KMS-11 (cell line): Measurements from ENCODE around the gene WDR55.

ENCODE experiments used
- H2AFZ ChIP-seq: fragments of 200-600 bp; sonication (generic); 2 replicates; pipeline ENCODE4 v1.6.1; 2016; ENCODE audit warnings: antibody characterized with exemption, mixed run types, low read depth
- H3K27ac ChIP-seq: fragments of 200-600 bp; sonication (generic); 2 replicates; pipeline ENCODE4 v1.6.1; 2016; ENCODE audit warnings: mild to moderate bottlenecking, mixed run types
- H3K27me3 ChIP-seq: fragments of 200-600 bp; sonication (generic); 2 replicates; pipeline ENCODE4 v1.6.1; 2017; ENCODE audit warnings: mild to moderate bottlenecking, low read depth, mixed run types, moderate library complexity; ENCODE audit not compliant: insufficient read depth
- H3K36me3 ChIP-seq: fragments of 200-600 bp; sonication (generic); 2 replicates; pipeline ENCODE4 v1.6.1; 2017; ENCODE audit warnings: mild to moderate bottlenecking, mixed run types; ENCODE audit not compliant: insufficient read depth
- H3K4me1 ChIP-seq: fragments of 200-600 bp; sonication (generic); 2 replicates; pipeline ENCODE4 v1.6.1; 2016; ENCODE audit warnings: mild to moderate bottlenecking, low read depth, mixed run types; ENCODE audit not compliant: poor library complexity, severe bottlenecking
- H3K4me2 ChIP-seq: fragments of 200-600 bp; sonication (generic); 2 replicates; pipeline ENCODE4 v1.7.0; 2016; ENCODE audit warnings: mild to moderate bottlenecking, mixed run types
- H3K4me3 ChIP-seq: fragments of 200-600 bp; sonication (generic); IDR thresholded peaks from 2 replicates; pipeline ENCODE4 v1.6.1; 2017; ENCODE audit warnings: low read depth, low read length, mixed read lengths; ENCODE audit not compliant: insufficient read depth
- H3K79me2 ChIP-seq: fragments of 200-600 bp; sonication (generic); 2 replicates; pipeline ENCODE4 v1.6.1; 2016; ENCODE audit warnings: low read depth, mixed run types; ENCODE audit not compliant: insufficient read depth
- H3K9ac ChIP-seq: fragments of 200-600 bp; sonication (generic); 2 replicates; pipeline ENCODE4 v1.6.1; 2016; ENCODE audit warnings: mild to moderate bottlenecking, mixed run types
- H4K20me1 ChIP-seq: fragments of 200-600 bp; sonication (generic); 2 replicates; pipeline ENCODE4 v1.6.1; 2016; ENCODE audit warnings: mild to moderate bottlenecking, mixed run types; ENCODE audit not compliant: insufficient read depth
- TF ChIP-seq, protein P1 (sequence below): fragments of 200-600 bp; sonication (generic); conservative IDR thresholded peaks from 2 replicates; pipeline ENCODE4 v1.6.1; 2017; ENCODE audit warnings: low read depth, mild to moderate bottlenecking, antibody characterized with exemption, low read length, moderate library complexity, mixed read lengths

Gene WDR55

DNA sequence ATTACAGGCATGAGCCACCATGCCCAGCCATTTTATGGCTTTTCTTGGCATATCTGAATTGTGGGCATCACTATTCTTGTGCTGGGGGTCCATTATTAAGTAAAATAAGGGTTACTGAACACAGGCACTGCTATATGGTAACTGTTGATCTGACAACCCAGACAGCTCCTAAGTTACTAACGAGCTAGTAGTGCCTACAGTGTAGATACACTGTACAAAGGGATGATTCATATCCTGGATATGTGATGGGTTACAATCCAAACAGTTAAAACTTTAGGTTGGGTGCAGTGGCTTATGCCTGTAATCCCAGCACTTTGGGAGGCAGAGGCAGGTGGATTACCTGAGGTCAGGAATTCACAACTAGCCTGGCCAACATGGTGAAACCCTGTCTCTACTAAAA lies 36.0 kb upstream of the WDR55 start:
- no peak overlapping the region for H2AFZ ChIP-seq
- H3K79me2 ChIP-seq, result no peaks in the 10 kb centered on the region
- H3K4me2 ChIP-seq, result no peak overlapping the region
- H3K27ac ChIP-seq, result no peak overlapping the region
- H3K4me3 ChIP-seq, result no peak overlapping the region
- no peaks in the 10 kb centered on the region for H3K36me3 ChIP-seq
- no peaks in the 10 kb centered on the region for H4K20me1 ChIP-seq
- H3K27me3 ChIP-seq, result no peaks in the 10 kb centered on the region
- TF ChIP-seq, protein P1, sequence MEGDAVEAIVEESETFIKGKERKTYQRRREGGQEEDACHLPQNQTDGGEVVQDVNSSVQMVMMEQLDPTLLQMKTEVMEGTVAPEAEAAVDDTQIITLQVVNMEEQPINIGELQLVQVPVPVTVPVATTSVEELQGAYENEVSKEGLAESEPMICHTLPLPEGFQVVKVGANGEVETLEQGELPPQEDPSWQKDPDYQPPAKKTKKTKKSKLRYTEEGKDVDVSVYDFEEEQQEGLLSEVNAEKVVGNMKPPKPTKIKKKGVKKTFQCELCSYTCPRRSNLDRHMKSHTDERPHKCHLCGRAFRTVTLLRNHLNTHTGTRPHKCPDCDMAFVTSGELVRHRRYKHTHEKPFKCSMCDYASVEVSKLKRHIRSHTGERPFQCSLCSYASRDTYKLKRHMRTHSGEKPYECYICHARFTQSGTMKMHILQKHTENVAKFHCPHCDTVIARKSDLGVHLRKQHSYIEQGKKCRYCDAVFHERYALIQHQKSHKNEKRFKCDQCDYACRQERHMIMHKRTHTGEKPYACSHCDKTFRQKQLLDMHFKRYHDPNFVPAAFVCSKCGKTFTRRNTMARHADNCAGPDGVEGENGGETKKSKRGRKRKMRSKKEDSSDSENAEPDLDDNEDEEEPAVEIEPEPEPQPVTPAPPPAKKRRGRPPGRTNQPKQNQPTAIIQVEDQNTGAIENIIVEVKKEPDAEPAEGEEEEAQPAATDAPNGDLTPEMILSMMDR, result no peak
- H3K4me1 ChIP-seq, result no peaks in the 10 kb centered on the region
- no peak overlapping the region for H3K9ac ChIP-seq

DNA sequence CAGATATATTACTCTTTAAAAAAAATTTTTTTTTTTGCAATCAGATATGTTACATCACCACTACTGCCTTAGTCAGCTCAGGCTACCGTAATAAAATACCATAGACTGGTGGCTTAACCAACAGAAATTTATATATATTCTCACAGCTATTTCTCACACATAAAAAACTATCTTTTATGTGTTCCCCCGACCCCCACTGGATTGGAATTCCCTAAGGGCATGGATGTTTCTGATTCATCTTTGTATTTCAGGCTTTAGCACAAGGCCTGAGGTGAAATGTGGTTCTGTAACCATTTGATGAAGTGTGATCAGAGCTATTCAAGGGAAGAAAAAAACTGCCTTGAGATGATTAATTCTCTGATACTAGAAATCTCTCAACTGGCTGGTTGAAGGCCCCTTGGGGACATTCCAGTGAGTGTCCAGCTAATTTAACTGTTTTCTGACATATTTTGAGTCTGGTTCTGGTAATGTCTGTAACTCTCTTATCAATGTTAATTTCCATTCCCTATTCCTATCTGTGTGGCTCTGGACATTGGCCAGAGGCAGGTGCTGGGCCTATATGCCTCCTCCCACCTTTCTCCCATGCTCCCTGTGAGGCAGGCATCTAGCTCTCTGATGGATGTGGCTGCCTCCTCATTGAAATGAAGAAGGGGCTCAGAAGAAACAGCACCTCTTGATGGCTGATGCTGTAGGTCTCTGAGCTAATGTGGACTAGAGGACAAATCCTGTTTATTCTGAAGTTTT lies 34.2 kb upstream of the WDR55 start:
- Histone ChIP-seq H3K27me3 (no peaks in the 10 kb centered on the region), H3K4me2 (no peak overlapping the region), H4K20me1 (no peaks in the 10 kb centered on the region), H3K36me3 (no peaks in the 10 kb centered on the region), H3K79me2 (no peaks in the 10 kb centered on the region), H2AFZ (no peak overlapping the region), H3K4me3 (no peak overlapping the region), H3K27ac (no peak overlapping the region), H3K4me1 (no peaks in the 10 kb centered on the region), H3K9ac (no peak overlapping the region)
- TF ChIP-seq, protein P1, result no peak

DNA sequence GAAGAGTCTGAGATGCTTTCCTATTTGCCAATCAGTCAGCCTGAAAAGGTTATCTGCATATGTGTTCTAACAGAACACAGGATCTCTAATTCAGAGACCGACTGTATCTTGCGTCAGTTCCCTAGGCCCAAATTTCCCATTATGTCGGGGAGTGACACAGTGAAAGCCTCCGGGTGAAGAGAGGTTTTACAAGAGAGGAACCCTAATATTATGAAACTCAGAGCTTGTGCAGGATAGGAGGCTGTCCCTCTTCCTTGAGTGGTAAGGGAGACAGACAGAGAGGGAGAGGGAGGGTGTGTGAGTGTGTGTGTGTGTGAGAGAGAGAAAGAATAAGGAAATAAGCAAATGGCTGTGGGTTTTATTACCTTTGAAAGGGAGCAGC lies 33.7 kb upstream of the WDR55 start:
- TF ChIP-seq, protein P1, result no peak
- H3K4me1 ChIP-seq, result no peaks in the 10 kb centered on the region
- H3K4me3 ChIP-seq, result no peak overlapping the region
- H2AFZ ChIP-seq, result no peak overlapping the region
- H3K36me3 ChIP-seq, result no peaks in the 10 kb centered on the region
- no peaks in the 10 kb centered on the region for H3K27me3 ChIP-seq
- H4K20me1 ChIP-seq, result no peaks in the 10 kb centered on the region
- no peak overlapping the region for H3K27ac ChIP-seq
- H3K79me2 ChIP-seq, result no peaks in the 10 kb centered on the region
- H3K9ac ChIP-seq, result no peak overlapping the region
- no peak overlapping the region for H3K4me2 ChIP-seq

DNA sequence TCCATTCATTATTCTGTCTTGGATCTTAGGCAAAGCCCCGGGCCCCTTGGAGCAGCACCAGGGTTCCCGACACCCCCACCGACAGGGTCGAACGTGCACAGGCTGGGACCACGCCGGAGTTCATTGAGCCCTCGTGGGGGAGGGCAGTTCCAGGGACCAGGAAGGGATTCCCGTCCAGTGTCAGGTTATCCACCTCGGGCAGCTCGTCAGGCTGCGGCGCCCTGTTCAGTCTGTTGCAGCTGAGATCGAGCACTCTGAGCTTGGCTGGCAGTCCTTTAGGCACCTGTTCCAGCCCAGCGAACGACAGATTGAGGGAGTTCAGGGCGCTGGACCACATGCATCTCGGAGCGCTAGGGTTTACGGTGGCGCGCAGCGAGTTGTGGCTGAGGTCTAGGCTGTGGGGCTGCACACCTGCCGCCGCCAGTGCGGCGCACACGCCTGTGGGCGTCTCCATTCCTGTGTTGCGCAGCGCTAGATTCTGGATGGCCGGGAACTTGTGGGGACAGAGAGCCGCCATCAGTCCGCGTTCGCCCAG lies 32.8 kb upstream of the WDR55 start:
- Histone ChIP-seq H3K36me3 (no peaks in the 10 kb centered on the region), H3K27ac (no peak overlapping the region), H3K27me3 (no peaks in the 10 kb centered on the region), H3K4me3 (no peak overlapping the region), H3K79me2 (no peaks in the 10 kb centered on the region), H2AFZ (no peak overlapping the region), H4K20me1 (no peaks in the 10 kb centered on the region), H3K4me1 (no peaks in the 10 kb centered on the region), H3K9ac (no peak overlapping the region), H3K4me2 (no peak overlapping the region)
- TF ChIP-seq, protein P1, result no peak
